EH (cell line): ENCODE data around the gene RPS24.
"Not testable (repeated sequence)": the region's sequence is repeated elsewhere in the genome, so short reads cannot be mapped to it uniquely, and the experiment has no call there.

ENCODE experiments used
- DNase-seq: peaks from one replicate; pipeline ENCODE4 v3.0.0-alpha.2; 2015; ENCODE audit warnings: low read depth

The RPS24 gene

GRCh38 chr10:78053211-78053868, 19.7 kb downstream of the RPS24 start:
- DNase-seq, result peak; percentile 94

GRCh38 chr10:78058562-78058961, 24.9 kb downstream of the RPS24 start:
- DNase-seq, result no peak

- no peak for DNase-seq
Observed at GRCh38 chr10:78059906-78060702, 26.4 kb downstream of the RPS24 start.

DNA sequence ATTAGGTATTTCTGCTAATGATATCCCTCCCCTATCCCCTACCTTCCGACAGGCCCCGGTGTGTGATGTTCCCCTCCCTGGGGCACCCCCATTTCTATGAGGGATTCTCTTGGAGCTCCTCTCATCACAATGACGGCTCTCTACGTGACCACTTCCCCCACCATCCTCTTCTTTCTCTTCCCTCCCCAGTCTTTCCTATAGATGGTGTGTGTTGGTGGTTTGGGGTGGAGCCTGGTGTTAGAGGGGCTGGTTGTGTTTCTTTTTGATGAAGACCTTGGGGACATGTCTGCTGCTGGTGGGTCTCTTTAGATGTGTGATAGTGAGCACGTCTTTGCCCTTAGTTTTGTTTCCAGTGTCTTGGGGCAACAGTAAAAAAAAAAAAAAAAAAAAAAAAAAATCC, 28.6 kb downstream of the RPS24 start:
- DNase-seq, result no peak

DNA sequence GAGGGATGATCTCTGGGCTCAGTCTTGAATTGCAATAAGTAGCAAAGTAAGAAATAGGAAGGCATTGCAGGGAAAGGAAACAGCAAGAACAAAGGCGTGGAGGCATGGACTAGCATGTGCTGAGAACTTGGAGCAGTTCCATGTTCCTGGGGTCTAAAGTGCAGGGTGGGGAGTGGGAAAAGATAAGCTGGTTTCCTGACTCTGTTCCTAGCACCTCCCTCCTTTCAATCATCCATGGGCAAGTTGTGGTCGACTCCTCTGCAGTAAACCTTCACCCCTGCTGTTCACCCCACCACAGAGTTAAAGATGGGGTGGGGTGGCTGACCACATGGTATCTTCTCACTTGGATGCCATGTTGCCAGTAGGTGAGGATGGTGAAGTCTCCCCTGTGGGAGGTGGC, 29.6 kb downstream of the RPS24 start:
- DNase-seq, result no peak

GRCh38 chr10:78064919-78065318, 31.3 kb downstream of the RPS24 start:
- not testable (repeated sequence) for DNase-seq

- DNase-seq, result no peak
Observed at GRCh38 chr10:78065611-78066010, 31.9 kb downstream of the RPS24 start.

DNA sequence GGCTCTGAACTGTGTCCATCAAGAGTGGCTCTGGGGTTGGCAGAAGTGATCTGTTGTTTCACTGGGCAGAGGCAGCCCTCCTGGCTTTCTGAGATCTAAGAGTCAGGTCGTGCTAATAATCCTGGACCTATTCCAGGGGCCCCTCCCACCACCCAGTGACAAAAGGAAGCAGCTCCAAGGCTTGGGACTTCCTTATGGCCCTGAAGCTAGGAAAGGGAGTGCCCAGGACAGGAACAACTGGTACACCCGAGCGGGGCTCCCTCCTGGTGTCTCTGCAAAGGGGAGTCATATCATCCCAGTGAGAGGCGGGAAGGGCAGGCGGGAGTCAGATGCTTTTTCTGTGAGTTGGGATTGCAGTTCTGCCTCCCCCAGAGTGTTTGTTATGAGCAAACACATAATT, 32.3 kb downstream of the RPS24 start:
- DNase-seq, result no peak

GRCh38 chr10:78066728-78067430, 33.2 kb downstream of the RPS24 start:
- DNase-seq, result no peak

DNA sequence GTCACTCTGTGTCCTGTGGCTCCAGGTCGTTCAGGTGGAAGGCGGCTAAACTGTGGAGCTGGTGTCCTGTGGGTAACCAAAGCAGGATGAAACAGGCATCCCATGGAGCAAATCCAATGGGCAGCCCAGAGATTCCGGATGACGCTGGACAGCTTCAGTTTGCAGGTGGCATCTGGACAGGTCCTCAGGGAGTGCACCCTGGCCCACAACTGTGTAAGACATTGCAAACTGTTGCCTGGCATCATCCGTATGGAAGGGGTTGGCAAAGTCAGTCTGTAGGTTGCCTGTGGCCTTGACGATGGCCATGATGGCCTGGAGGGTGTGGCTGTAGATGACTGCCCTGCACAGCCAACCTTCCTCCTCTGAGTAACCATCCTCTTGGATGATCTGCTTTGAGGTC, 35.5 kb downstream of the RPS24 start:
- DNase-seq, result no peak

- not testable (repeated sequence) for DNase-seq
Observed at GRCh38 chr10:78070064-78070463, 36.4 kb downstream of the RPS24 start.

- no peak for DNase-seq
Observed at GRCh38 chr10:78070726-78071125, 37.1 kb downstream of the RPS24 start.

GRCh38 chr10:78071140-78071856, 37.6 kb downstream of the RPS24 start:
- no peak for DNase-seq

DNA sequence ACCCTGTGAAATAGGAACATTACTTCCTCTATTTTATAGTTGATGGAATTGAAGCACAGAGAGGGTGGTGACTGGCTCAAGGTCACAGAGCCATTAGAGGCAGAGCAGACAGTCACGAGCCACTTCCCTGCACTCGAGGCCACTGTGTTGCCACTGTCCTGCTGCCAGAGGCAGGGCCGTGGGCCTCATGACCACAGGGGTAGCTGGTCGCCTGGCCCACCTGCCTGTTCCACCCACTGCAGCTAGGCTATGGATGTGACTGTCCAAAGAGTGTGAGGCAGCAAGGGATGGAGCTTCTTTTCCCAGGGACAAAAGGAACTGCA, 38.2 kb downstream of the RPS24 start:
- no peak for DNase-seq

- no peak for DNase-seq
Observed at GRCh38 chr10:78072504-78072903, 38.8 kb downstream of the RPS24 start.

- DNase-seq, result not testable (repeated sequence)
Observed at GRCh38 chr10:78075806-78076205, 42.1 kb downstream of the RPS24 start.

GRCh38 chr10:78078539-78079330, 45.1 kb downstream of the RPS24 start:
- DNase-seq, result no peak

DNA sequence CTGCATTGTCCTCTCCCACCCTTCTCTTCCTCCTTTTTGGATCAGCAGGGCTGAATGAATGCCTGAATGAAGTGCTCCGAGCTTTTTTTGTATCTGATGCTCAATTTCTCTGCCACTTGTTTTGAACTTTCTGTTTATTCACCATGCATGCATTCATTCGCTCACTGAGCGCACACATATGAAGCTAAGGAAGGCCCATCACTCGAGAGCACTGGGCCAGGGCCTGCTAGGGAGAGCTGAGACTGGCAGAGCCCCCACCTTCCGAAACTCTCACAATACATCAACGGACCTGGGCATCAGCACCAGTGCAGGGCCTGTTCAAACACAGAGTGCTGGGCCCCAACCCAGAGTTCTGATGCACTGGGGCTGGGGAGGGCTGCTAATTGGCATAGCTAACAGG, 45.7 kb downstream of the RPS24 start:
- DNase-seq, result no peak

DNA sequence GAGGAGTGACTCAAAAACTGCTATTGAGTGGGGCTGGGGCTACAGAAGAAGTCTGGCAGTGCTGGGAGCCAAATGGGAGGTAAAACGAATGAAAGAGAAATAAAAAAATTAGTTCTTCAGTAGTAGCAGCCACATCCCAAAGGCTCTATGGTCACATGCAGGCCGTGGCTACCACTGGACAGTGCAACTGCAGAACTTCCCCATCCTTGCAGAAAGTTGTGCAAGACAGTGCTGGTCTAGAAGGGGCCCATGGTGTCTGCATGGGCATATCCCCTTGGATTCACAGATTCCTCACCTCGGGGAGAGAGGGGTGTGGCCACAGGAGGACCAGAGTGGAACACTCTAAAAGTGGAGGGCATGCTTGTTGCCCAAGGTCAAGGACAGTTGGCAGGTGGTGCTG, 47.6 kb downstream of the RPS24 start:
- DNase-seq, result no peak

GRCh38 chr10:78082636-78083035, 49.0 kb downstream of the RPS24 start:
- no peak for DNase-seq
